Smooth muscle cell (in vitro differentiated cells): ENCODE measurements around the gene STARD3. TPM values are rescaled to one million over a fixed set of nuclear protein-coding genes. Genes with fewer than 3 reads are reported as not detected.

Experiments used
- DNase-seq: peaks from one replicate; lab custom pipeline; 2025; ENCODE audit not compliant: unreplicated experiment; lab: John Stamatoyannopoulos, UW
- H2AFZ ChIP-seq: fragments of 200-600 bp; sonication (generic); 2 replicates; pipeline ENCODE4 v1.6.0; 2016; ENCODE audit warnings: antibody characterized with exemption, low read depth, mild to moderate bottlenecking
- H3F3A ChIP-seq: fragments of 200-600 bp; sonication (generic); 2 replicates; pipeline ENCODE4 v1.6.0; 2017; ENCODE audit warnings: antibody characterized with exemption, low read depth
- H3K27ac ChIP-seq: fragments of 200-600 bp; sonication (generic); 2 replicates; pipeline ENCODE4 v1.5.1; 2016; ENCODE audit warnings: low read depth, mild to moderate bottlenecking
- H3K27me3 ChIP-seq: fragments of 200-600 bp; sonication (generic); 2 replicates; pipeline ENCODE4 v1.6.1; 2016; ENCODE audit warnings: low read depth, mild to moderate bottlenecking
- H3K36me3 ChIP-seq: fragments of 200-600 bp; sonication (generic); 2 replicates; pipeline ENCODE4 v1.5.1; 2016; ENCODE audit warnings: low read depth
- H3K4me1 ChIP-seq: fragments of 200-600 bp; sonication (generic); 2 replicates; pipeline ENCODE4 v1.5.1; 2016; ENCODE audit warnings: low read depth
- H3K4me2 ChIP-seq: fragments of 200-600 bp; sonication (generic); 2 replicates; pipeline ENCODE4 v1.6.0; 2016; ENCODE audit warnings: mild to moderate bottlenecking
- H3K4me3 ChIP-seq: fragments of 200-600 bp; sonication (generic); 2 replicates; pipeline ENCODE4 v1.5.1; 2016; ENCODE audit warnings: mild to moderate bottlenecking
- H3K79me2 ChIP-seq: fragments of 200-600 bp; sonication (generic); 2 replicates; pipeline ENCODE4 v1.6.0; 2016; ENCODE audit warnings: low read depth, mild to moderate bottlenecking
- H3K9ac ChIP-seq: fragments of 200-600 bp; sonication (generic); 2 replicates; pipeline ENCODE4 v1.6.0; 2016; ENCODE audit warnings: low read depth
- H3K9me3 ChIP-seq: fragments of 200-600 bp; sonication (generic); replicated peaks from 2 replicates; pipeline ENCODE4 v1.5.1; 2016; ENCODE audit warnings: low read depth
- H4K20me1 ChIP-seq: fragments of 200-600 bp; sonication (generic); 2 replicates; pipeline ENCODE4 v1.6.0; 2016; ENCODE audit warnings: low read depth
- CTCF ChIP-seq: fragments of 200-600 bp; sonication (generic); IDR thresholded peaks from 2 replicates; pipeline ENCODE4 v1.5.1; 2017; ENCODE audit warnings: borderline replicate concordance, mild to moderate bottlenecking, antibody characterized with exemption; ENCODE audit not compliant: insufficient read depth, poor library complexity, severe bottlenecking
- WGBS: methylation state at CpG from one replicate; pipeline ENCODE4 v1.1.7; 2016; ENCODE audit warnings: low lambda C conversion rate; 5-methylcytosine and 5-hydroxymethylcytosine counted together
- polyA plus RNA-seq: library from polyadenylated mRNA; unstranded; fragments of >200 nt; fragmentation: Nextera tagmentation; extraction: Ambion mirVana; gene quantifications from 2 replicates; pipeline ENCODE4 v1.2.1, GENCODE V29; 2016
- total RNA-seq: library from RNA; depleted of rRNA; stranded (reverse); fragments of >200 nt; gene quantifications from 2 replicates; pipeline ENCODE4 v1.2.3, GENCODE V29; 2014

Gene STARD3
- total and polyA plus RNA-seq, 2 experiments from 2014 or later: 37.5 to 53.3 TPM

GRCh38 chr17:39653662-39654331 is 16.9 kb downstream of the STARD3 start:
- Histone ChIP-seq H3K27me3 (no peaks in the 10 kb centered on the region), H3K4me3 (no peak overlapping the region), H3K4me2 (no peak overlapping the region), H3F3A (no peaks in the 10 kb centered on the region), H2AFZ (no peak overlapping the region), H3K36me3 (no peaks in the 10 kb centered on the region), H3K27ac (no peak overlapping the region), H3K79me2 (peaks cover 7% of the 10 kb centered on the region), H4K20me1 (peaks cover 58% of the 10 kb centered on the region), H3K4me1 (peaks cover 20% of the 10 kb centered on the region), H3K9ac (no peak overlapping the region), H3K9me3 (no peaks in the 10 kb centered on the region)
- peak; percentile 87 for TF ChIP-seq CTCF
- WGBS: 73% methylated on average over 14 of the region's 14 CpGs
- no peak for DNase-seq

- peaks cover 53% of the 10 kb centered on the region for H4K20me1 ChIP-seq
- peaks cover 7% of the 10 kb centered on the region for H3K79me2 ChIP-seq
- DNase-seq: no peak
- H3K36me3 ChIP-seq: no peaks in the 10 kb centered on the region
- H3K9ac ChIP-seq: no peak overlapping the region
- no peaks in the 10 kb centered on the region for H3F3A ChIP-seq
- 85% methylated on average over 2 of the region's 2 CpGs for WGBS
- H3K9me3 ChIP-seq: no peaks in the 10 kb centered on the region
- H3K27ac ChIP-seq: no peak overlapping the region
- H3K4me2 ChIP-seq: no peak overlapping the region
- H3K4me3 ChIP-seq: no peak overlapping the region
- no peaks in the 10 kb centered on the region for H3K27me3 ChIP-seq
- no peak overlapping the region for H2AFZ ChIP-seq
- no peak for TF ChIP-seq CTCF
- H3K4me1 ChIP-seq: peaks cover 20% of the 10 kb centered on the region
These were observed 18.2 kb downstream of the STARD3 start for GRCh38 chr17:39655105-39655504.

- no peaks in the 10 kb centered on the region for H3K36me3 ChIP-seq
- peaks cover 7% of the 10 kb centered on the region for H3K79me2 ChIP-seq
- no peak overlapping the region for H3K4me3 ChIP-seq
- no peak overlapping the region for H3K9ac ChIP-seq
- TF ChIP-seq CTCF: no peak
- no peak for DNase-seq
- no peak overlapping the region for H2AFZ ChIP-seq
- H3K27me3 ChIP-seq: no peaks in the 10 kb centered on the region
- no peak overlapping the region for H3K4me2 ChIP-seq
- no peak overlapping the region for H3K27ac ChIP-seq
- no peaks in the 10 kb centered on the region for H3F3A ChIP-seq
- H3K4me1 ChIP-seq: peaks cover 4% of the 10 kb centered on the region
- peaks cover 35% of the 10 kb centered on the region for H4K20me1 ChIP-seq
- no peaks in the 10 kb centered on the region for H3K9me3 ChIP-seq
- 96% methylated on average over 11 of the region's 11 CpGs for WGBS
These were observed 21.4 kb downstream of the STARD3 start for GRCh38 chr17:39658346-39658745.

GRCh38 chr17:39658760-39659159 is 21.8 kb downstream of the STARD3 start:
- WGBS: 97% methylated on average over 3 of the region's 3 CpGs
- peaks cover 31% of the 10 kb centered on the region for H4K20me1 ChIP-seq
- H3F3A ChIP-seq: no peaks in the 10 kb centered on the region
- no peak overlapping the region for H2AFZ ChIP-seq
- H3K79me2 ChIP-seq: peaks cover 5% of the 10 kb centered on the region
- no peaks in the 10 kb centered on the region for H3K4me1 ChIP-seq
- TF ChIP-seq CTCF: no peak
- H3K27me3 ChIP-seq: no peaks in the 10 kb centered on the region
- DNase-seq: no peak
- no peak overlapping the region for H3K4me3 ChIP-seq
- H3K36me3 ChIP-seq: no peaks in the 10 kb centered on the region
- no peak overlapping the region for H3K9ac ChIP-seq
- H3K27ac ChIP-seq: no peak overlapping the region
- H3K9me3 ChIP-seq: no peaks in the 10 kb centered on the region
- no peak overlapping the region for H3K4me2 ChIP-seq
